Measurements from ENCODE around the gene SALL3.

The SALL3 gene

DNA sequence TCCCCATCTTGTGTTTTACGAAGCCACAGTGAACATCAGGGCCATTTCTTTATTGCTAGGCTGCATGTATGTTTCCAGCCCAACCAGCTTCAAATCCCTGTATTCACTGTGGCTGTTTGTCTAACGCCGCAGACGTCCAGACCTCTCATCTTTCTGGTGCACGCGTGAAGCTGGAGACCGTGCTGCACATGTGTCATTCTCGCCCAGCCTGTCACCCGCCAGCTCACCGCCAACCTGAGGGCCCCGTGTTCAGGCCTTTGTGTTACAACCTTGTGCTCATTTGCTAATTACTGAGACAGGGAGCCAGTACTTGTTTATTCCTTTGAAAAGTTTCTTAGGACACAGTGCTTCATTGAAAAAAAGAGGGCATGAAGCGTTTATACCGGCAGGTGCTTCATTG, 21.4 kb downstream of the SALL3 start:
- no peak for DNase-seq

DNA sequence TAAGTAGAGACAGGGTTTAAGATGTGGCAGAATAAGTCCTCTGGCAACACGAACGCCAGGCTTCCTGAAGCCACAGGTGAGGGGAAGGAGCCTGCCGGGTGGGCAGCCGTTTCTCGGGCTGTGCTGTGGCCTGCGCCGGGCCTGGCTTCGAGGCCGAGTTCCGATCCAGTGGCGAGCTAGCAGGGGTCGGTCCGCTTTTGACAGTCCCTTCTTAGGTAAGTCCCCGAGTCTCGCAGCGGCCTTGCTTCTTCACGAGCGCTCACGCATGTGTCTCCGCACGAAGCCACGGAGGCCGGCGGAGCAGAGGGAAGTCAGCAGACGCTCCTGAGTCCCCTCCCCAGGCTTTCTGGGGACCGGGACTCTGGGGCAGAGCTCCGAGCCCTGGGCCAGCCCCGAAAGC, 26.0 kb downstream of the SALL3 start:
- no peak for DNase-seq

DNA sequence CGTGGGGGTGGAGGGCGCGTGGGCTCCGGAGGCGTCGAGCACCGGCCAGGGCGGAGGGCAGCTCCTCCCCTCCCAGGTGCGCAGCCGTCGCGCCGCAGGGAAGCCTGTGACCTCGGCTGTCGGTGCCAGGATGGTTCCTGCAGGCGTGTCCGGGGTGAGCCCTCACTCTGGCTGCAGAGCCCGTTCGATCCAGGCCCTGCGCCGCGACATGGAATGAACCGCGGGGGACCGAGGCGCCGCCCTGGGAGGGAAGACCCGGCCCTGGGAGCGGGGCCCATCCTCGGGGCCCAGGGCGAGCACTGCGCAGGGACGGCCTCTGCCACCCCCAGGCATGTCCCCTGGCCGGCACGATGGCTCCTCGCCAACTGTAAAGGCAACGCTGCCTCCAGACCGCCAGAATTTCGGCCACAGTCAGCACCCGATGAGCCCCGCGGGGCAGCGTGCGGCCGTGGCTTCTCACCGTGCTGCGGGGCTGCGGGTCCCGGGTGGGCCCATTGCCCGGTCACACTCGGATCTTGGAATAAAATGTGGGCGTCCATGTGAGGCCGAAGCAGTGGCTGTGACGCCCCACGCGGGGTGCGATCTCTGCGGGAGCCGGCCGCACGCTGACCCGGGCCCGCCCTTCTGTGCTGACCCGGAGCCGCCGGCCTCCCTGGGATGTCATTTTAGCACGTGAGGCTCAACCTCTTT, 26.6 kb downstream of the SALL3 start:
- DNase-seq: no peak

DNA sequence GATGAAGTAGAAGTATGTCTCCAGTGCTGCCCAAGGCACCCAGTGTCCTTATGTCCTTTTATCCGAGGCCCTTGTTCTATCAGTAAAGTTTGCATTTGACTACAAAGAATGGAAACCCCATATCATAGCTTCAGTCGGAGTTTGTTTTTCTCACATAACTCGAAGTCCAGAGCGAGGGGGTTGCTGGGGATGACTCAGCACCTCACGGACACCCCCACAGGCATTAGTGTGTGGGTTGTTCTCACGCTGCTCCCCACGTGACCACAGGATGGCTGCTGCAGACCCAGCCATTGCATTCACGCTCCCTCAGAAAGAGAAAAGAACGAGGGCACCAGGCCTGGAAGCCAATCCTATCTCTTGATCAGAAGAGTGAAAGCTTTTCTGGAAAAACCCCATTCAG, 27.8 kb downstream of the SALL3 start:
- DNase-seq: no peak

DNA sequence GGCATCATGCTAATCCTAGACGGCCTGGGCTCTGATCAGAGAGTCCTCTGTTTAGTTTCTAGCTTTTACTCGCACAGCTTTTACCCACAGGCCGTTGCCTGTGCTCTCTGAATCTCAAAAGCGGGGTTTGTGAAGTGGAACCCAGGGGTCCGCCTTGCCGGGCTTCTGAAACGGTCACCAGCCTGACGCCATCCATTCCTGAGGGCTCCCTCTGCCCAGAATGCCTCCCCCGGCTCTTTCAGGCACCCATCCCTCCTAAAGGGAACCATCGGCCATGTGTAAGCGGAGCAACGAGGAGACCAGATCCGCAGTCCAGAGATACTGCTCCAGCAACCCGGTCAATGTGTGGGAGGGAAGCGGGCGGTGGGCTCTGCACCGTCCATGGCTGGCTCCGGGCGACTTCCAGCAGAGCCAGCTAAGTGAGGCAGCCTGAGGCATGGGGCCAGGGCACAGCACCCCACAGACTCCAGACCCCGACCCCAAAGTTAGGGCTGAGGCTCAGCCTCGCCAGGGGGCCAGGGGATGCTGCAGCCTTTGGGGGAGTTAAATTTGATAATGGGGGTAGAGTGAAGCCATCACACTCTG, 28.8 kb downstream of the SALL3 start:
- DNase-seq: no peak

DNA sequence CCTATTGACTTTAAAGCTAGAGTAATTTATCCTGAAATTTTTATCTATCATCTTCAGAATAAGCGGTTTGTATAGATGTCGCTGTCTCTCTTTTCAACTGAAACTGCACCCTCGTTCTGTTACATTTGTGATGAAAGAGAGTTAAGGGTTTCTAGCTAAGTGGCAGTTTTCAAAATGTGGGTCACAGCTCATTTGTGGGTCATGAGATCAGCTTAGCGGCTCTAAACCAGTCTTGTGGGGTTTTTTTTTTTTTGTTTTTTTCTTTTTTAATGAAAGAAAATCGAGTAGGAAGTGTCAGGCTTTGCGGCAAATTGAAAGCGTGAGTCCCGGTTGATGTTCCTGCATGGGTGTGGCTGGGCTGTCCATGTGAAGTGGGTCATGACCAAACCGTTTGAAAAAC, 31.2 kb downstream of the SALL3 start:
- no peak for DNase-seq

DNA sequence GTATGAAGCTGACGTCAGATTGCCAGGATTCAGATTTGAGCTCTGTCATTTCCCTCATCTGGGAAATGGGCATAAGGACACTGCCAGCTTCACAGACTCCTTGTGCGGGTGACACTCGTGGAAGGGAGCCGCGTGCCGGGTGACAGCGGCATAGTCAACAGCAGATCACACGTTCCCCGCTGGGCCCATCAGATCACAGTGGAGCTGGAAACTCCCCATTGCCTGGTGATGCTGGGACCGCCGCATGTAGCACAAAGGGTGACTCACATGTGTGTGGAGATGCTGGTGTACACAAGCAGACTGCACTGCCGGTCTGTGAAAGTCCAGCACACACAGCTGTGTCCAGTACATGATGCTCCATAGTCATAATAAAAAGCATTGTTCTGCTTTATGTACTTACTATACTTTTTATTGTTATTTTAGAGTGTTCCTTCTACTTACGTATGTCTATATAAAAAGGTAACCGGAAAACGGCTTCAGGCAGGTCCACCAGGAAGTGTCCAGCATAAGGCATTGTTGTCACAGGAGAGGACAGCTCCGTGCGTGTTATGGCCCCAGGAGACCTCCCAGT, 31.8 kb downstream of the SALL3 start:
- DNase-seq: no peak

DNA sequence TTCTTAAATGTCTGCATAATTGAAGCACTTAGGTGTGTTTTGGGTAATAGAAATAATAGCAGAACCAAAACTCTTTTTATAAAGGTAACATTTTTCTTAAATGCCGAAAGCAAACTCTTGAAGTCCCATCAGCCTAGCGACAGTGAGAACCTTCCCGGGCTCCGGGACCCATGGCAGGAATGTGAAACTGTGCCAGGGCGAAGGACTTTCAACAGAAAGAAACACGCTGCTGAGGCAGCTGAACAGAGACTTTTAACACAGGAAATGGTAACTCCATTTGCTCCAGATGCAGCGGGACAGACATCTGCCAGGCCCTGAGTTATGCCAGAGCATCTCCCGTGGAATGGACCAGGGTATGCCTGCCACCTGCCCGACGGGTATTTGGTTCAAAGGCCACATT, 34.3 kb downstream of the SALL3 start:
- DNase-seq: no peak

DNA sequence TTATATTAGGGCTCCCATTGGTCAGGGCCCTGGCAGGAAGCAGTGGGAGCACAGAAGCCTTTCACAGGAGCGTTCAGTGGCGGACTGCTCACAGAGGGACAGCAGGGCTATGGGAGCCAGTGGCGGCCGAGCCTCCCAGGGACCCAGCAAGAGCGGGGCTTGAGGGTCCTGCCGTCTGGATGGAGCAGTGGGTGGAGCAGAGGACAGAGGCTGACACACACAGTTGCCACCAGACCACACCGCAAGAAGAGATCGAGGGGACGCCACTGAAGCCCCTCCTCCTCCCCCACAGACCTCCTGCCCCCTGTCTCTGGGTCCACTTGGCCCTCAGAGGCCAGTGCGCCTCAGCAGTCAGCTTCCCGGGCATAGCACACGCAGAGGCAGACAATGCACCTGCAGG, 39.3 kb downstream of the SALL3 start:
- no peak for DNase-seq

DNA sequence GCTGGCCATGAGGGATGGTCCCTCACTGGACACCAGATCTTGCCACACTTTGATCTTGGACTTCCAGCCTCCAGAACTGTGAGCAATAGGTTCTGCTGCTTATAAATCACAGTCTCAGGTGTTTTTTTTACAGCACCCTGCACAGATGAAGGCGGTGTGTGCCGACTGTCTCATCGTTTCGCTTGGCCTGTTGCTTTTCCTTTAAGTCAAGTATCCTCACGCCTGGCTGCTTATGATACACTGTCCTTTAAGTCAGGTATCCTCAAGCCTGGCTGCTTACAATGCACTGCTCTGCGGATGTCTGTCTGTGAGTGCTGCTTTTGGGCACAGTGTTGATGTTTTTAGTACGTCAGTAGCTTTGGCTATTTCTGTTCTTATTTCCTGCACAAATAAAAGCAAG, 40.3 kb downstream of the SALL3 start:
- no peak for DNase-seq

DNA sequence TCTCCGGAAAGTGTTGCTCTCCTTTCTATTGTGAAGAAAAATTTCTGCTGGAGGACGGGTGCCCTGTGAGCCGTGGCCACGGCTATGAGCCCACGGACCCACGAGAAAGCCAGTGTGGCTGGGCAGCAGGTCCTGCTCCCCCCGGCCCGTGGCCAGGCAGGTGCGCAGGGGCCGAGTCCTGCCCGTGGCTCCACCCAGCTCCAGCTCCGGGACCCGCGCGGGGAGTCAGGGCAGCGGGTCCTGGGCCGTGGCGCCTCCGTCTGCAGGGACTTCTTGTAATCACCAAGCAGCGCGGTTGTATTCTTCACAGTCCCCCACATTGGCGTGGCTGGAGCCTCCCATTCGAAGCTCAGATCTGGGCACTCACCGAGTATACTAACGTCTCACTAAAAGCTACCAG, 43.0 kb downstream of the SALL3 start:
- no peak for DNase-seq

DNA sequence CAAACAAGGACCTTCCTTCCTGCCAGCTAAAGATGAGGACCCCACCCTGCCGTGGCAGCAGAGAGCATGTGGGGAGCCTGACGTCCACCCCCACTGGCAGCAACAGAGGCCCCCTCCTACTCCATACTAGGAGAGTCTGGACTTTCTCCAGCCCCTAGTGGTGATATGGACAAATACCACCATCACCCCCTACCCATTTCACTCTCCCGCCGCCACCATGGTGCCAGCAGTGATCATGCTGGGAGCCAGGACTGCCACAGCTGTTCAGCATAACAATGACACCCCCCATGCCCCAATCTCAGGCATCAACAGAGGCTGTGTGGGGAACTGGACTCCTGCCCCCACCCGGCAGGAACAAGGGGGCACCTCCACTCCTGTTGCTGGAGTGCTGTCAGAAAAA, 46.9 kb downstream of the SALL3 start:
- DNase-seq: no peak

DNA sequence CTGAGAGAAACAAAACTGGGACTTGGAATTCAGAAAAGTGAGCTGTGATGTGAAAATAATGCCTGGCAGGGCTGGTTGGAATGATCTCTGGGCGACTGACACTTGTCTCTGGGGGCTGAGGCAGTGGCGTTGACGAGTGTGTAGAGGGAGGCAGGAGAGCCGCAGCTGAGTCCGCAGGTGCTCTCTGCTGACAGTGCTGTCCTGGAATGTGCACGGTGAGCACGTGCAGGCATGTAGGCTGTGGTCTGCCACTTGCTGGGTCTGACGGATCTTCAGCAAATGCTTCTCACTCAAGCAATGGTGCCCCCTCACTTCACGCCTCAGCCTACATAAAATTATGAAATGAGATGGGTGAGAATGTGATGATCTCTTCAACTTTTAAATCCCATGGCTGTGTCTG, 51.1 kb downstream of the SALL3 start:
- DNase-seq: no peak

DNA sequence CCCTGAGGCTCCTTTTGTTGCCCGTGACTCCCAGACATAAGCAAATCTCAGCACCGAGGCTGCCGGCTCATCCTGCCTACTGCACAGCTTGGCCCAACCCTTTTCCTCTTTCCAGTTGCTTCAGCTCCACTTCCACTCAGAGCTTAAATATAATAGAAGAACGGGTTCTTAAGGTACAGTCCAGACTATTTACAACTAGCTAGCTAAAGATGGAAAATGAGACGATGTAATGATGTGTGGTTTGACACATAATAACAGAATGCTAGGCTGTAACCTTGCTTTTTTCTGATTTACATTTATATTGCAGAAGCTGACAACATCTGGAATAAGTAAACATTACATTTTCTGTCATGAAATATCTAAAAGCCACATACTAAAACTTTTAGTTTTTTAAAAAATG, 62.7 kb downstream of the SALL3 start:
- DNase-seq: no peak

DNA sequence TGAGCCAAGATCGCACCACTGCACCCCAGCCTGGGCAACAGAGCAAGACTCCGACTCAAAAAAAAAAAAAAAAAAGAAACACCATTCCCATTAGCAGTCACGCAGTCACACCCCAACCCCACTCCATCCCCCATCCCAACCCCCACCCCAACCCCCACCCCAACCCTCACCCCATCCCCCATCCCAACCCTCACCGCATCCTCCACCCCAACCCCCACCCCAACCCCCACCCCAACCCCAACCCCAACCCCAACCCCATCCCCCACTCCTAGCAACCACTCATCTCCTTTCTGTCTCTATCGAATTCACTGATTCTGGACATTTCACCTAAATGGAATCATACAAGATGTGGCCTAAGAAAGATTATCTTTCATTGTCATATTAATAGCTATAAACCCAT, 63.7 kb downstream of the SALL3 start:
- no peak for DNase-seq

DNA sequence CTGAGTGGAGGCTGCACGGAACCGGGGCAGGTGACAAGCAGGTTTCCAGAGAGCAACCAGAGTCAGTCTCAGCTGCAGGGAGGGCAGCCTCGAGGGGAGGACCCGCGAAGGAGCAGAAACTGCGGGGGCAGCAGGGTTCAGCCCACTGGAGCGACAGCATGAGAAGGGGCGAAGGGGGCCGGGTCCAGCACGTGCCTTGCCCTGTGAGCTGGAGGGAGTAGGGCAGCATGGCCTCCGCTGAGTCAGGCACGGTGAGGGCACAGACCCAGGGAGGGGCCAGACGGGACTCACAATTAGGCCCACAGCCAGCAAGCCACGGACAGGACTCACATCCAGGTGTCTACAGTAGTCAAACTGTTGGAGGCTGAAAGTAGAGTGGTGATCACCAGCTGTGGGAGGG, 66.9 kb downstream of the SALL3 start:
- DNase-seq: no peak

DNA sequence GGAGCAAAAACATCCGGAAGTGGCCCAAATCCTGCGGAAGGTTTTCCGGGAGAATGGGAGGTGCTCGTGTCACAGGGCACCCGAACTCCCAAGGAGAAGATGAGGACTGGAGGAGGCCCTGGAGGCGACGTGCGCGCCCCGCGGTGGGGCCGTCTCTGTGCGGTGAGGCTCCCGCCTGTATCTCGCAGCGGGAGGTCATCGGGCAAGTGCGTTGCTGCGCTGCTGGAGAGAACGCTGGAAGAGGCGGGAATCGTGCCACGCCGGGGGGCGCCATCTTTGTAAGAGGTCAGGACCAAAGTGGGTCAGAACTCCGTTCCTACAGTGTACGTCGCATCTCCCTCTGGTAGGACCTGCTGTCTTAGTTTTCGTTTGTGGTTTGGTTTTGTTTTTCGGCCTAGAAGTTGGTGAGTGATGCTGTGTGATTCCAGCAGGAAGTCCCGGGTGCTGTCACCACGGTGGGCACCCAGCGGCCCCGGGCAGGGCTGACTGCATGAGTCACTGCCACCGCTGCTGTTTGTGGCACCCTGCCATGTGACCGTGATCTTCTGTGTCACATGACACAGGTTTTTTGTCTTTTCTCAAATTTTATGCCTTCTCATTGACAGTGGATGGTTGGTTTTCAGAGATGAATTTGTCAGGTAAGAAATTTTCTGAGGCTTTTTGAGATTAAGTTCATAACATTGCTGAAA, 68.1 kb downstream of the SALL3 start:
- no peak for DNase-seq

DNA sequence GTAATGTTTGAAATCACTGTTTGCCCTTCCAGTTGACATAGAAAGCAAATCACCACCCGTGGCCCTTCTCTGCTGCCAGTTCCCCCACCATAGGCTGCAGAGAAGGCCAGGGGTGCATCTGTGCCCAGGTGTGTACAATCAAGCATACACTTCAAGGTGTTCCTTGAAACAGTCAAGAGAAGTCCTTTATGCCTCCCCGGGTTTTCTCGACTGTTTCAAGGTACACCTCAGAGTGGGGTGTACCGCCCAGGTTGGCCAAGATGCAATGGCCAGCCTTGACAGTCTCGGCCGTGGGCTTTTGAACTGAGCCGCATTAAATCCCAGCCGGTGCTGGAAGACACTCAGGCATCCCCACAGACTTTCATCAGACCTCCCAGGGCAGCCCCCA, 68.6 kb downstream of the SALL3 start:
- no peak for DNase-seq

DNA sequence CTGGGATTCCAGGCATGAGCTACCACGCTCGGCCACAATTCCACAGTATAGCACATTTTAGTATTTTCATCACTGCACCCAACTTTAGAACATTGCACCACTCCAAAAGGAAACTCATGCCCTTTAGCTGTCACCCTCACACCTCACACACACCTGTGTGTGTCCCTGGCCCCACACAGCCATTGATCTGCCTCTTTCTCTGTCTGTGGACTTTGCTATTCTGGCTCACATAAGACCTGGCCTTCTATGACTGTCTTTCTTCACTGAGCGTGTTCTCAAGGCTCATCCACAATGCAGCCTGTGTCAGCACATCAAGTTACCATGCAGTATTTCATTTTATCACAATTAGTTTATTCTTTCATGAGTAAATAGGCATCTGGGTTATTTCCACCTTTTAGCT, 69.9 kb downstream of the SALL3 start:
- no peak for DNase-seq

Measured in amygdala (tissue), 56 donors.